Caco-2 (cell line): Measurements from ENCODE around the gene MT1M. TPM values are rescaled to one million over a fixed set of nuclear protein-coding genes. Genes with fewer than 3 reads are reported as not detected.

ENCODE experiments used
- total RNA-seq: library from RNA; stranded (reverse); gene quantifications from 2 replicates; pipeline ENCODE4 v1.2.3, GENCODE V29; 2022

The MT1M gene
- total RNA-seq, 1 experiment from 2014 or later, result not detected

Other genes starting within 250 kb of the MT1M start
- 101 and 106 TPM in 2 replicates for gene AMFR, start 207.1 kb upstream of the MT1M start, total RNA-seq
- gene NUDT21, start 181.3 kb upstream of the MT1M start, total RNA-seq, result 305 and 311 TPM in 2 replicates
- gene OGFOD1, start 181.1 kb upstream of the MT1M start, total RNA-seq, result 75.5 and 79.0 TPM in 2 replicates
- 25.6 and 27.7 TPM in 2 replicates for gene BBS2, start 112.6 kb upstream of the MT1M start, total RNA-seq
- not detected in 2 replicates for gene MT4, start 67.6 kb upstream of the MT1M start, total RNA-seq
- gene MT3, start 43.1 kb upstream of the MT1M start, total RNA-seq, result not detected in 2 replicates
- 4.3 and 10.5 TPM in 2 replicates for gene MT2A, start 24.1 kb upstream of the MT1M start, total RNA-seq
- gene MT1E, start 6.9 kb upstream of the MT1M start, total RNA-seq, result 0.56 and 2.0 TPM in 2 replicates
- gene MT1A, start 6.0 kb downstream of the MT1M start, total RNA-seq, result 2.0 and 2.5 TPM in 2 replicates
- gene MT1B, start 19.2 kb downstream of the MT1M start, total RNA-seq, result not detected in 2 replicates
- gene MT1F, start 25.3 kb downstream of the MT1M start, total RNA-seq, result 2.8 and 12.5 TPM in 2 replicates
- gene MT1G, start 35.4 kb downstream of the MT1M start, total RNA-seq, result not detected in 2 replicates
- gene MT1H, start 37.2 kb downstream of the MT1M start, total RNA-seq, result not detected in 2 replicates
- 4.4 and 18.3 TPM in 2 replicates for gene MT1X, start 49.8 kb downstream of the MT1M start, total RNA-seq
- gene NUP93, start 97.5 kb downstream of the MT1M start, total RNA-seq, result 148 and 149 TPM in 2 replicates
- gene SLC12A3, start 232.5 kb downstream of the MT1M start, total RNA-seq, result 0.67 and 0.73 TPM in 2 replicates